HepG2 (cell line): ENCODE results near the gene TMF1. TPM values are rescaled to one million over a fixed set of nuclear protein-coding genes. Genes with fewer than 3 reads are reported as not detected.

ENCODE experiments used
- EED ChIP-seq: sonication (generic); formaldehyde crosslinking; IDR thresholded peaks from 2 replicates; pipeline ENCODE4 v1.5.0; 2020; ENCODE audit warnings: mild to moderate bottlenecking, missing genetic modification reagents
- ELF3 ChIP-seq: IDR thresholded peaks from 2 replicates; pipeline ENCODE4 v1.6.1; 2016; ENCODE audit warnings: missing genetic modification reagents, missing compliant biosample characterization
- GPN1 ChIP-seq: sonication (generic); formaldehyde crosslinking; IDR thresholded peaks from 2 replicates; pipeline ENCODE4 v1.5.1; 2020; ENCODE audit warnings: missing genetic modification reagents, borderline replicate concordance
- HNRNPL ChIP-seq: fragments of 200-400 bp; formaldehyde crosslinking; IDR thresholded peaks from 2 replicates; pipeline ENCODE4 v1.6.1; 2017; ENCODE audit warnings: mild to moderate bottlenecking, low read depth, low read length
- MTERF4 ChIP-seq: sonication (generic); formaldehyde crosslinking; IDR thresholded peaks from 2 replicates; pipeline ENCODE4 v1.8.0; 2023; ENCODE audit warnings: mild to moderate bottlenecking, missing genetic modification reagents
- NFIC ChIP-seq: IDR thresholded peaks from 2 replicates; pipeline ENCODE4 v1.6.1; 2012; ENCODE audit warnings: mild to moderate bottlenecking, low read length, inconsistent platforms
- SATB2 ChIP-seq: sonication (generic); formaldehyde crosslinking; IDR thresholded peaks from 2 replicates; pipeline ENCODE4 v1.5.0; 2020; ENCODE audit warnings: missing genetic modification reagents
- SNAI1 ChIP-seq: sonication (generic); formaldehyde crosslinking; IDR thresholded peaks from 2 replicates; pipeline ENCODE4 v1.5.0; 2020; ENCODE audit warnings: mild to moderate bottlenecking, missing genetic modification reagents, borderline replicate concordance
- SOX13 ChIP-seq, 3 experiments: fragments of 450-650 bp in 1 of 3; sonication (generic) in 1 of 3; formaldehyde crosslinking in 1 of 3; IDR thresholded peaks in 2 of 3; conservative IDR thresholded peaks in 1 of 3; 2 replicates each; pipeline versions ENCODE4 v1.5.0 to v1.6.1; 2016 to 2020; ENCODE audit warnings: antibody characterized with exemption in 1 of 3, mild to moderate bottlenecking in 1 of 3, missing compliant biosample characterization in 1 of 3, missing genetic modification reagents in 1 of 3, moderate library complexity in 1 of 3
- SRSF9 ChIP-seq: fragments of 200-400 bp; formaldehyde crosslinking; IDR thresholded peaks from 2 replicates; pipeline ENCODE4 v1.6.1; 2018; ENCODE audit warnings: borderline replicate concordance, mild to moderate bottlenecking, low read depth, low read length; ENCODE audit not compliant: insufficient read depth, poor library complexity, severe bottlenecking
- TEAD2 ChIP-seq: sonication (generic); formaldehyde crosslinking; IDR thresholded peaks from 2 replicates; pipeline ENCODE4 v1.9.0; 2021; ENCODE audit warnings: missing genetic modification reagents
- ZBED4 ChIP-seq: sonication (generic); formaldehyde crosslinking; IDR thresholded peaks from 2 replicates; pipeline ENCODE4 v1.4.0; 2020; ENCODE audit warnings: missing genetic modification reagents, borderline replicate concordance
- ZNF33A ChIP-seq: sonication (generic); formaldehyde crosslinking; IDR thresholded peaks from 2 replicates; pipeline ENCODE4 v1.5.1; 2020; ENCODE audit warnings: missing genetic modification reagents, mild to moderate bottlenecking, moderate library complexity, borderline replicate concordance
- ZNF430 ChIP-seq: sonication (generic); formaldehyde crosslinking; IDR thresholded peaks from 2 replicates; pipeline ENCODE4 v1.9.0; 2021; ENCODE audit warnings: mild to moderate bottlenecking, missing genetic modification reagents
- ZNF432 ChIP-seq: sonication (generic); formaldehyde crosslinking; IDR thresholded peaks from 2 replicates; pipeline ENCODE4 v1.5.0; 2020; ENCODE audit warnings: missing genetic modification reagents, mild to moderate bottlenecking, borderline replicate concordance
- ZNF597 ChIP-seq: sonication (generic); formaldehyde crosslinking; IDR thresholded peaks from 2 replicates; pipeline ENCODE4 v1.5.0; 2020; ENCODE audit warnings: missing genetic modification reagents
- ZNF619 ChIP-seq: sonication (generic); formaldehyde crosslinking; IDR thresholded peaks from 2 replicates; pipeline ENCODE4 v1.4.0; 2020; ENCODE audit warnings: mild to moderate bottlenecking, missing genetic modification reagents
- ZNF713 ChIP-seq: sonication (generic); formaldehyde crosslinking; IDR thresholded peaks from 2 replicates; pipeline ENCODE4 v1.4.0; 2020; ENCODE audit warnings: mild to moderate bottlenecking, missing genetic modification reagents
- ZNF720 ChIP-seq: sonication (generic); formaldehyde crosslinking; IDR thresholded peaks from 2 replicates; pipeline ENCODE4 v1.4.0; 2020; ENCODE audit warnings: missing genetic modification reagents
- ZNF83 ChIP-seq: sonication (generic); formaldehyde crosslinking; IDR thresholded peaks from 2 replicates; pipeline ENCODE4 v1.4.0; 2020; ENCODE audit warnings: missing genetic modification reagents, mild to moderate bottlenecking, borderline replicate concordance
- polyA plus RNA-seq, 8 experiments: library from polyadenylated mRNA; depleted of rRNA in 3 of 8; stranded (reverse) in 7 of 8; unstranded in 1 of 8; fragments of >200 nt; fragmentation: Illumina TruSeq in 4 of 8; extraction: Trizol in 4 of 8; gene quantifications; 2 replicates each; pipeline versions ENCODE4 v1.2.1 to v1.2.3, GENCODE V29; 2011 to 2016; ENCODE audit warnings: low read depth in 4 of 8, missing spikeins in 1 of 8, mixed read lengths in 1 of 8; ENCODE audit not compliant: insufficient read depth in 1 of 8
- total RNA-seq, 5 experiments: library from RNA; depleted of rRNA; stranded (reverse); fragments of >200 nt; fragmentation: Illumina TruSeq; extraction: Trizol; gene quantifications; 2 replicates each; pipeline ENCODE4 v1.2.3, GENCODE V29; 2016; ENCODE audit warnings: low read depth in 1 of 5

TMF1 gene
- total and polyA plus RNA-seq, 2 of the 13 experiments (the other 11 are each of a cell fraction or from before 2014, with no cell fraction given), result 12.1 to 38.4 TPM

- TF ChIP-seq ZBED4 (CRISPR knock-in tag) (no peak), GPN1 (CRISPR knock-in tag) (no peak), ZNF432 (CRISPR knock-in tag) (no peak), ZNF430 (CRISPR knock-in tag) (peak; percentile 39; the same call in 1 of the 2 replicates), ZNF619 (CRISPR knock-in tag) (no peak), ZNF597 (CRISPR knock-in tag) (no peak), TEAD2 (CRISPR knock-in tag) (no peak), NFIC (no peak), ZNF83 (CRISPR knock-in tag) (no peak), SOX13 (IDR thresholded peaks at IDR 0.05) (no peak), SOX13 (CRISPR knock-in tag; conservative IDR thresholded peaks at IDR 0.05 in 1 of 2, IDR thresholded peaks at IDR 0.05 in 1 of 2) (peak in 1 of 2 experiments; percentile 33; a peak in 1 of 4 replicates), SATB2 (no peak), HNRNPL (no peak), ZNF33A (no peak), ELF3 (CRISPR knock-in tag) (0 out of 2 replicates have a peak, but pooled peaks have one; percentile 39), MTERF4 (CRISPR knock-in tag) (no peak), SNAI1 (CRISPR knock-in tag) (no peak), ZNF720 (CRISPR knock-in tag) (no peak), ZNF713 (CRISPR knock-in tag) (no peak), SRSF9 (no peak), EED (CRISPR knock-in tag) (no peak)
These were observed 32.4 kb upstream of the TMF1 start, which contains the start of gene ARL6IP5 (continued) for GRCh38 chr3:69084326-69085167.
